Measurements from ENCODE around the gene JAML.

The JAML gene

GRCh38 chr11:118147502-118147901, 77.3 kb downstream of the JAML start:
- H3K27ac ChIP-seq, result no peak overlapping the region
- no peak for TF ChIP-seq CTCF (IDR thresholded peaks at IDR 0.05)
- H3K4me3 ChIP-seq, result no peak overlapping the region
- DNase-seq (ENCODE audit: low spot score), result no peak

GRCh38 chr11:118146554-118146953, 78.3 kb downstream of the JAML start:
- TF ChIP-seq CTCF (IDR thresholded peaks at IDR 0.05), result no peak
- Histone ChIP-seq H3K4me3 (no peak overlapping the region), H3K27ac (no peak overlapping the region)
- DNase-seq (ENCODE audit: low spot score), result no peak

GRCh38 chr11:118145285-118146227, 79.3 kb downstream of the JAML start:
- Histone ChIP-seq H3K27ac (peak overlapping the region in 1 of 2 donors; percentile 9), H3K4me3 (peak overlapping the region; percentile 72)
- DNase-seq (ENCODE audit: low spot score), result peak; percentile 78
- TF ChIP-seq CTCF (IDR thresholded peaks at IDR 0.05), result peak; percentile 96

- no peak for TF ChIP-seq CTCF (IDR thresholded peaks at IDR 0.05)
- no peak for DNase-seq (ENCODE audit: low spot score)
- no peak overlapping the region for H3K27ac ChIP-seq
- H3K4me3 ChIP-seq, result peak overlapping the region; percentile 72
Observed at GRCh38 chr11:118144301-118145268, 80.2 kb downstream of the JAML start.

All from coronary artery (tissue), 2 donors.